ENCODE data around the gene KRTAP10-9. TPM values are rescaled to one million over a fixed set of nuclear protein-coding genes. Genes with fewer than 3 reads are reported as not detected.

KRTAP10-9 gene
- total and polyA plus RNA-seq, 2 donors from 2014 or later: not detected

DNA sequence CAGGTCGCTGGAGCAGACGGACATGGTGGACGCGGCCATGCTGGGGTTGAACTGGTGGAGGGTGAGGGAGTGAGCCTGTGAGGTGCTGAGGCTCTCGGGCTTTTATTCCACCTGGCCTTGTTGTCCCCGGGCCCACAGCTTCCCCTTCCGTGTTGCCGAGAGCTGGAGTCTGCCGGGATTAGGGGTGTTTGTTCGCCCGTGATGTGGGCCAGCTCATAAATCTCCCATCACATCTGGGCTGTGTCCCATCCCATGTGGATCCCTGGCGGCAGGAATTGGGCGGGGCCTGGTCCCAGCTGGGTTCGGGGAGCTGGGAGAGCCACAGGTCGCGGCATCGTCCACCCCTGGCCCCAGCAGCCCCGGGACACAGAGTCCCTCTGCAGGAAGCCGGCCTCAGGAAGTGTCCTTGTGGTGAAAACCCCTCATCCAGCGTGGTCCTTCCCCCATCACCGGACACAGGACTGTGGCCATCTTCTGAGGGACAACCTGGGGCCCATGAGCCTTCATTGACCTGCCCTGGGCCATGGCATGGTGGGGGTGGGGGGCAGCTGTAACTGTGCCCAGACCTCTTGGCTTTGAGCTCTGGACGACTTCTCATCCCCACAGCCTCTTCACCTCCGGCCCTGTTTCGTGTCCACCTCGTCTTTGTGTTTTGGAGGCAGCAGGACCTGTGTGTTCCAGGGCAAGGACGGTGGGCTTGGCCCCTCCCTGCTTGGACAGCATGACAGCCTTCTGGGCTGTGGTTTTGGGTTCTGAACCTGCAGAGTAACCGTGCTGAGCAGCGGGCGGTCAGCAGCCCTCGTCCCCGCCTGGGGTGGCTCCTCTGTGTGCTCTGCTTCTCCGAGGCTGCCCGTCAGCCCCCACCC lies 34.2 kb upstream of the KRTAP10-9 start, which contains the start of gene KRTAP10-6:
KRTAP10-6 (minus strand) TSS at position 60 of the 866 bp plus-strand sequence; CDS start at position 39, 21 bp downstream.
- H3K4me3 ChIP-seq (ENCODE audit: low read length in 3 of 3): no peak within 1 kb of the TSS
- intact Hi-C loops (cut with DNase I): no loop called here
- H3K27me3 ChIP-seq (ENCODE audit: control insufficient read depth, insufficient read depth, low read length): no peaks in the 10 kb centered on the region
- H3K36me3 ChIP-seq (ENCODE audit: control insufficient read depth in 2 of 3, insufficient read depth in 3 of 3, low read length in 3 of 3): no peaks in the 10 kb centered on the region
- TF ChIP-seq CTCF (IDR thresholded peaks at IDR 0.05; ENCODE audit: borderline replicate concordance, extremely low read depth, insufficient read depth): no peak
- H3K4me1 ChIP-seq (ENCODE audit: control insufficient read depth in 2 of 3, insufficient read depth in 2 of 3, low read depth in 1 of 3, low read length in 3 of 3): no peaks in the 10 kb centered on the region
- no peak within 1 kb of the TSS for H3K27ac ChIP-seq (ENCODE audit: low read depth in 2 of 2, low read length in 2 of 2)
- H3K9me3 ChIP-seq (ENCODE audit: control insufficient read depth in 2 of 3, insufficient read depth in 1 of 3, low read length in 3 of 3): no peaks in the 10 kb centered on the region
- FAIRE-seq: no peak
- no peak for DNase-seq
- no peak within 1 kb of the TSS for H3K9ac ChIP-seq (ENCODE audit: low read length in 3 of 3)

DNA sequence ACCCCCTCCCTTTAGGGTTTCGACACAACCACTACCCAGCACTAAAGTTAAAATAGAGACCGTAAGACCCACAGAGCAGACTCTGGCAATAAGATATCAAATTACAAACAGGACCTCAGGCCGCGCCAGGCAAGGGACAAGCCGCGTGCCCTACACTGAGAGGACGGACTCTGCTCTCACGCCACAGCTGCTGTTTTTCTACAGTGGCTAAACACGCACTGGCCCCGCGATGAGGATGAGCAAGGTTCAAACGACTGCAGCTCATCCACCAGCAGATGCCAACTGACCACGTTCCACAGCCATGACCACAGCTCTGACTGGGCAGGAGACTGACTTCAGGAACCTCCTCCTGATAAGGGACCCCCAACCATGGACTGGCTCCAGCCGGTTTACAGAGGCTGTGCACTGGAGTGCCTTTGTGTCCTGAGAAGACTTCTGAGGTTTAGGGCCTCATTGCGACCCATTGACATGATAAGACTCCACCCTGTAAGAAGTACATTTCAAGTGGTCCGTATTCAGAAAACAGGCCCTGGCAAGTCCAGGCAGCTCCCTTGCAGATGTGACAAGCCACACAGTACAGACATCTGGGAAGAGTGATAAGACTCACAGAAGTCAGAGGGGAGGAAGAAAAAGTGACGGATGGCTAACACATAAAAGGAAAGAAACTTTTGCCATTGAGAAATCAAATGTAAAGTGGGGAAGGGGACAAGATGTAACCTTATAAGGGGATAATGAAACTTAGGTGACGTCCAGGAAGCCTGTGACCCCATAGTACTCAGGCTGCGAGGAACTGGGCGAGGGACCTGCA lies 33.1 kb upstream of the KRTAP10-9 start:
- DNase-seq (peak in 3 of 5 donors; percentile 57 to 62 (median 61)), FAIRE-seq (no peak)
- intact Hi-C loops (cut with DNase I): no loop called here
- Histone ChIP-seq H3K4me3 (ENCODE audit: low read length in 3 of 3) (no peak overlapping the region), H3K27ac (ENCODE audit: low read depth in 2 of 2, low read length in 2 of 2) (no peak overlapping the region), H3K27me3 (ENCODE audit: control insufficient read depth, insufficient read depth, low read length) (no peaks in the 10 kb centered on the region), H3K9me3 (ENCODE audit: control insufficient read depth in 2 of 3, insufficient read depth in 1 of 3, low read length in 3 of 3) (no peaks in the 10 kb centered on the region), H3K36me3 (ENCODE audit: control insufficient read depth in 2 of 3, insufficient read depth in 3 of 3, low read length in 3 of 3) (no peaks in the 10 kb centered on the region), H3K9ac (ENCODE audit: low read length in 3 of 3) (no peak overlapping the region), H3K4me1 (ENCODE audit: control insufficient read depth in 2 of 3, insufficient read depth in 2 of 3, low read depth in 1 of 3, low read length in 3 of 3) (no peaks in the 10 kb centered on the region)
- TF ChIP-seq CTCF (IDR thresholded peaks at IDR 0.05; ENCODE audit: borderline replicate concordance, extremely low read depth, insufficient read depth): no peak

- Histone ChIP-seq H3K36me3 (ENCODE audit: control insufficient read depth in 2 of 3, insufficient read depth in 3 of 3, low read length in 3 of 3) (no peaks in the 10 kb centered on the region), H3K27me3 (ENCODE audit: control insufficient read depth, insufficient read depth, low read length) (no peaks in the 10 kb centered on the region), H3K27ac (ENCODE audit: low read depth in 2 of 2, low read length in 2 of 2) (no peak overlapping the region), H3K4me3 (ENCODE audit: low read length in 3 of 3) (no peak overlapping the region), H3K9me3 (ENCODE audit: control insufficient read depth in 2 of 3, insufficient read depth in 1 of 3, low read length in 3 of 3) (no peaks in the 10 kb centered on the region), H3K9ac (ENCODE audit: low read length in 3 of 3) (no peak overlapping the region), H3K4me1 (ENCODE audit: control insufficient read depth in 2 of 3, insufficient read depth in 2 of 3, low read depth in 1 of 3, low read length in 3 of 3) (no peaks in the 10 kb centered on the region)
- DNase-seq (no peak), FAIRE-seq (no peak)
- no peak for TF ChIP-seq CTCF (IDR thresholded peaks at IDR 0.05; ENCODE audit: borderline replicate concordance, extremely low read depth, insufficient read depth)
- intact Hi-C loops (cut with DNase I): no loop called here
Observed at GRCh38 chr21:44594406-44594916, 32.4 kb upstream of the KRTAP10-9 start.
